Measurements from ENCODE around the gene GPR161. TPM values are rescaled to one million over a fixed set of nuclear protein-coding genes. Genes with fewer than 3 reads are reported as not detected.

GPR161 gene
- total RNA-seq, 3 donors from 2014 or later: 2.2 to 13.1 (median 4.2) TPM

GRCh38 chr1:168105846-168106245 lies 30.9 kb downstream of the GPR161 start:
- no peak for DNase-seq
- TF ChIP-seq, protein P1, sequence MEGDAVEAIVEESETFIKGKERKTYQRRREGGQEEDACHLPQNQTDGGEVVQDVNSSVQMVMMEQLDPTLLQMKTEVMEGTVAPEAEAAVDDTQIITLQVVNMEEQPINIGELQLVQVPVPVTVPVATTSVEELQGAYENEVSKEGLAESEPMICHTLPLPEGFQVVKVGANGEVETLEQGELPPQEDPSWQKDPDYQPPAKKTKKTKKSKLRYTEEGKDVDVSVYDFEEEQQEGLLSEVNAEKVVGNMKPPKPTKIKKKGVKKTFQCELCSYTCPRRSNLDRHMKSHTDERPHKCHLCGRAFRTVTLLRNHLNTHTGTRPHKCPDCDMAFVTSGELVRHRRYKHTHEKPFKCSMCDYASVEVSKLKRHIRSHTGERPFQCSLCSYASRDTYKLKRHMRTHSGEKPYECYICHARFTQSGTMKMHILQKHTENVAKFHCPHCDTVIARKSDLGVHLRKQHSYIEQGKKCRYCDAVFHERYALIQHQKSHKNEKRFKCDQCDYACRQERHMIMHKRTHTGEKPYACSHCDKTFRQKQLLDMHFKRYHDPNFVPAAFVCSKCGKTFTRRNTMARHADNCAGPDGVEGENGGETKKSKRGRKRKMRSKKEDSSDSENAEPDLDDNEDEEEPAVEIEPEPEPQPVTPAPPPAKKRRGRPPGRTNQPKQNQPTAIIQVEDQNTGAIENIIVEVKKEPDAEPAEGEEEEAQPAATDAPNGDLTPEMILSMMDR (IDR thresholded peaks at IDR 0.05): no peak
- Histone ChIP-seq H3K36me3 (ENCODE audit: low read depth) (no peaks in the 10 kb centered on the region), H3K4me3 (no peak overlapping the region), H3K9me3 (no peaks in the 10 kb centered on the region), H3K4me1 (ENCODE audit: low read depth) (no peaks in the 10 kb centered on the region)
- no peak for ATAC-seq
- intact Hi-C loops (cut with DNase I, micrococcal nuclease): no loop called here

DNA sequence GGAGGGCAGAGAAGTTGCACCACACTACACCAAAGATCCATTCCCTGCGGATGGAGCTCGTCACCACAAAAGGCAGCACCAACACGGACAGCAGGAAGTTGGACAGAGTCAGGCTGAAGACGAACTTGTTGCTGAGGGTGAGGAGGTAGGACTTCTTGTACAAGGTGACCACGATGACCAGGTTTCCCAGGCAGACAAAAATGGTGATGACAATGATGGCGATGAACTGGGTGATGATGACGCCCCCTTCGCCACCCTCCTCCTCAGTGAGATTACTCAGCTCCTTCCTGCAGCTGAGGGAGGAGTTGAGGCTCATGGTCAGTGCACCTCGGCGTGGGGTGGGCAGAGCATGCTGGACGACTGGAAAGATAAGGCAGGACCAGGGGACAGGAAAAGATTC lies 32.2 kb downstream of the GPR161 start:
- intact Hi-C loops (cut with DNase I, micrococcal nuclease): no loop called here
- ATAC-seq: no peak
- no peaks in the 10 kb centered on the region for H3K9me3 ChIP-seq

GRCh38 chr1:168102487-168102886 lies 34.2 kb downstream of the GPR161 start:
- no peak overlapping the region for H3K4me3 ChIP-seq
- no peaks in the 10 kb centered on the region for H3K4me1 ChIP-seq (ENCODE audit: low read depth)
- H3K36me3 ChIP-seq (ENCODE audit: low read depth): no peaks in the 10 kb centered on the region
- intact Hi-C loops (cut with DNase I, micrococcal nuclease): no loop called here
- H3K9me3 ChIP-seq: no peaks in the 10 kb centered on the region
- DNase-seq (no peak), ATAC-seq (no peak)
- TF ChIP-seq, protein P1 (IDR thresholded peaks at IDR 0.05): no peak

More for the DNA sequence above, 32.2 kb downstream of the GPR161 start:
- Histone ChIP-seq H3K4me1 (ENCODE audit: low read depth) (no peaks in the 10 kb centered on the region), H3K4me3 (no peak overlapping the region), H3K36me3 (ENCODE audit: low read depth) (no peaks in the 10 kb centered on the region)
- no peak for DNase-seq
- TF ChIP-seq, protein P1 (IDR thresholded peaks at IDR 0.05): no peak

- no peak for ATAC-seq
- intact Hi-C loops (cut with DNase I, micrococcal nuclease): no loop called here
- TF ChIP-seq, protein P1 (IDR thresholded peaks at IDR 0.05): no peak
Observed at GRCh38 chr1:168101336-168101735, 35.4 kb downstream of the GPR161 start.

DNA sequence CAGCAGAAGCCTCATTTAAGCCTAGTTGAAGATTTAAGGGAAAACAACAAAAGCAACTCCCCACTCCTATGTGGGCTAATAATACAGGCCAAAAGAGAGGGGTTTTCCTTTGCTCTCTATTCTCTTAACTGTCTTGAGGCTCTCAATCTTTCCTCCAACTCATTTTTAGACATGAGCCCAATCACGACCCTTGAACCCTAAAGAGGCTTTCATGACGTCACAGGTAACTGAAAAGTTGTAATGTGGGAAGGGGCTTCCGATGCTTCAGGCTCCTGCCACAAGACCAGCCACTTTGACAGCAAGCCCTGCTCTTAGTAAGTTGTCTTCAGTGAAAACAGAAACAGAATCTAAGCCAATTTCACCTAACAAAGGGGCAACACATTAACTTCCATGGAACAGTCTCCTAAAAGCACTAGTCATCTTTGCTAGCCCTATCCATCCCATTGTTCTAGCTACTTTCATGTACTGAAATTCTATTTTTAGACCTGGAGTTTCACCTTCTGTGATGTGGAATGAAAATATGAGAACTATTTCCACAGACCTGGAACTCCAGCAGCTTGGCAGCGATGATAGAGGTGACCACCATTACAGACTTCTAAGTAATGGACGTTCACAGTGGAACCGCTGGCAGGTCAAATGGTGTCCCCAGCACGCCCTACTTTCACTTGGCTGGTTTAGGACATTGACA lies 36.3 kb downstream of the GPR161 start:
- no peak overlapping the region for H3K4me3 ChIP-seq
- no peak for ATAC-seq
- intact Hi-C loops (cut with DNase I, micrococcal nuclease): no loop called here

More at GRCh38 chr1:168101336-168101735, 35.4 kb downstream of the GPR161 start:
- Histone ChIP-seq H3K9me3 (no peaks in the 10 kb centered on the region), H3K4me1 (ENCODE audit: low read depth) (no peaks in the 10 kb centered on the region), H3K36me3 (ENCODE audit: low read depth) (no peaks in the 10 kb centered on the region), H3K4me3 (no peak overlapping the region)
- DNase-seq: no peak

More for the DNA sequence above, 36.3 kb downstream of the GPR161 start:
- TF ChIP-seq, protein P1 (IDR thresholded peaks at IDR 0.05): no peak
- no peak for DNase-seq
- Histone ChIP-seq H3K9me3 (no peaks in the 10 kb centered on the region), H3K4me1 (ENCODE audit: low read depth) (no peaks in the 10 kb centered on the region), H3K36me3 (ENCODE audit: low read depth) (no peaks in the 10 kb centered on the region)

Data from mucosa of descending colon (tissue), 3 donors.